IgD-negative memory B cell (primary cell): ENCODE data around the gene KANSL3. TPM values are rescaled to one million over a fixed set of nuclear protein-coding genes. Genes with fewer than 3 reads are reported as not detected.
"Not testable (repeated sequence)": the region's sequence is repeated elsewhere in the genome, so short reads cannot be mapped to it uniquely, and the experiment has no call there.

Source experiments
- H3K27ac Mint-ChIP-seq, 3 donors: one replicate each; pipeline ENCODE4 v1.8.0; 2020 to 2022; ENCODE audit warnings: mild to moderate bottlenecking in 3 of 3, mixed read lengths in 3 of 3, moderate library complexity in 1 of 3
- H3K27me3 Mint-ChIP-seq: one replicate; pipeline ENCODE4 v1.8.0; 2021; ENCODE audit warnings: mixed read lengths
- H3K36me3 Mint-ChIP-seq: one replicate; pipeline ENCODE4 v1.8.0; 2020; ENCODE audit warnings: mild to moderate bottlenecking, mixed read lengths
- H3K4me1 Mint-ChIP-seq, 3 donors: one replicate each; pipeline ENCODE4 v1.8.0; 2020 to 2022; ENCODE audit warnings: mixed read lengths in 3 of 3, mild to moderate bottlenecking in 1 of 3
- H3K4me3 Mint-ChIP-seq, 4 donors: one replicate each; pipeline ENCODE4 v1.8.0; 2020 to 2022; ENCODE audit warnings: mild to moderate bottlenecking in 4 of 4, mixed read lengths in 4 of 4, moderate library complexity in 3 of 4
- H3K9me3 Mint-ChIP-seq, 3 donors: one replicate each; pipeline ENCODE4 v1.8.0; 2020 to 2021; ENCODE audit warnings: mixed read lengths in 3 of 3, mild to moderate bottlenecking in 1 of 3
- polyA plus RNA-seq: library from polyadenylated mRNA; unstranded; fragments of 300-500 nt; fragmentation: Illumina TruSeq; gene quantifications from one replicate; pipeline ENCODE4 v1.2.3, GENCODE V29; 2021

KANSL3 gene
- polyA plus RNA-seq, 1 donor from 2014 or later, result 17.3 TPM

- Mint-ChIP-seq H3K9me3 (peaks cover 0 to 2% (median 0%) of the 10 kb centered on the region in 3 donors), H3K36me3 (no peaks in the 10 kb centered on the region), H3K4me3 (no peak overlapping the region), H3K4me1 (peaks cover 0 to 2% (median 0%) of the 10 kb centered on the region in 3 donors), H3K27ac (no peak overlapping the region), H3K27me3 (peaks cover 4% of the 10 kb centered on the region)
These were observed 26.3 kb upstream of the KANSL3 start for GRCh38 chr2:96664366-96664925.

DNA sequence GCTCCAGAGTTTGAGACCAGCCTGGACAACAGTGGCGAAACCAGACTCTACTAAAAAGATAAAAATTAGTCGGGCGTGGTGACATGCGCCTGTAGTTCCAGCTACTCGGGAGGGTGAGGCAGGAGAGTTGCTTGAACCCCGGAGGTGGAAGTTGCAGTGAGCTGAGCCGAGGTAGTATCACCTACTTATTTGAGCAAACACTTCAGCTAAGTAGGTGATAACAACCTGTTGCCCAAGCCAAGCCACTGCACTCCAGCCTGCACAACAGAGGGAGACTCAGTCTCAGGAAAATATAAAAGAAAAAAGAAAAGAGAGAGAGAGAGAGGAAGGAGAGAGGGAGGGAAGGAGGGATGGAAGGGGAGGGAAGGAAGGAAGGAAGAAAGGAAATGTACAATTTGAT, 25.7 kb upstream of the KANSL3 start:
- H3K9me3 Mint-ChIP-seq, result peaks cover 0 to 2% (median 0%) of the 10 kb centered on the region in 3 donors
- no peak overlapping the region for H3K4me3 Mint-ChIP-seq
- H3K27me3 Mint-ChIP-seq, result peaks cover 4% of the 10 kb centered on the region
- H3K4me1 Mint-ChIP-seq, result peaks cover 0 to 2% (median 0%) of the 10 kb centered on the region in 3 donors
- H3K27ac Mint-ChIP-seq, result no peak overlapping the region
- H3K36me3 Mint-ChIP-seq, result no peaks in the 10 kb centered on the region

DNA sequence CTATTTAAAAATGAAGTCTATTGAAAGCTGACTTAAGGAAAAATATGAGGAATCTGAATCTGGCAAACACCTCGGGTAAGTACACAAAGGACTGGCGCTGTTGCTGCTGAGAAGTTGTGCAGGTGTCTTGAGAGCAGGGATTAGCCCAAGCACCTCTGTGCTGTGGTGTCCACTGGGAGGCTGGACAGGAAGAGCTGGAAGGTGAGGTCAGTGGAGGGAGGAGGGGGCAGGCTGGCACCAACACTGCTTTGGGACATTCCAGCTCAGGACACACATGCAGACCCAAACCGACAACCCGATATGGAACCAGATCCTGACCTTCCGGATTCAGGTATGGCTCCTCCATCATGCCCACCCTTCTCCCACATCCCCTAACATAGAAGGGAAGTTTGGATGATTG, 25.1 kb upstream of the KANSL3 start:
- Mint-ChIP-seq H3K27me3 (peaks cover 4% of the 10 kb centered on the region), H3K4me3 (no peak overlapping the region), H3K36me3 (no peaks in the 10 kb centered on the region), H3K27ac (peak overlapping the region in 1 of 3 donors; percentile 20), H3K4me1 (peaks cover 0 to 4% (median 0%) of the 10 kb centered on the region in 3 donors), H3K9me3 (peaks cover 0 to 5% (median 0%) of the 10 kb centered on the region in 3 donors)

DNA sequence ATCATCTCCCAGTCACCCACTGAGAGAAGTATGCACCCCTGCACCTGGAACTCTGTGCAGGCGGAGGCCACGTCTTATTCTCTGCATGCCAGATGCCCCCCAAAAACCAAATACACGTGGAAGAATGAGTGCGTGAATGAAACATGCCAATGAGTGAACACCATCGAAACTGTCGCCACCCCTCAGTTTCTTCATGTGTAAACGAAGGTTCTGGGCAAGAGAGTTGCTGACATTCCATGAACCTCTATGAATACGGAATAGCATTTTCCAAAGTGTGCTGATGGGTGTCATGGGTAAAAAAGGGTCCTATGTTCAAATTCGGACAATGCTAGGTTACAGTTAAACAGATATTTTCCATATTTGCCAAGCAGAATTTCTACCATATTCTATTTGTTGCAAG, 24.2 kb upstream of the KANSL3 start:
- peaks cover 1 to 5% (median 3%) of the 10 kb centered on the region in 3 donors for H3K9me3 Mint-ChIP-seq
- peaks cover 4% of the 10 kb centered on the region for H3K27me3 Mint-ChIP-seq
- no peak overlapping the region for H3K27ac Mint-ChIP-seq
- H3K4me1 Mint-ChIP-seq, result peaks cover 0 to 4% (median 0%) of the 10 kb centered on the region in 3 donors
- peaks cover 4% of the 10 kb centered on the region for H3K36me3 Mint-ChIP-seq
- H3K4me3 Mint-ChIP-seq, result no peak overlapping the region

DNA sequence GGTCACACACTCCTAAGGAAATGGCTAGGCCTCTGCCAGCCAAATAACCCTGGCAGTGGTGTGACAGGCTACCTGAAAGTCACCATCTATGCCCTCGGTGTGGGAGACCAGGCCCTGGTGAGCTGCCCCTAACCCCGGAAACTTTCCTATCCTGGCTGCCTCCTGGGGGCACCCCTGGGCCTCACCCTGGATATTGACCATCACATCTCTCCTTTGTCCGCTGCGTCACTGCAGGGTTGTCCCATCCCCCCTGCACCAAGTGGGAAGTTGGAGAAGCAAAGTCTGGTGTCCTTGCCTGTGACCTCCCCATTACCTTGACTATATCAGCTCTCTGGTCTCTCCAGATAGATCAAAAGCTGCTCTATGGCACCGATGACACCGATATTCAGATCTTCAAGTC, 23.2 kb upstream of the KANSL3 start:
- Mint-ChIP-seq H3K9me3 (peaks cover 1 to 5% (median 3%) of the 10 kb centered on the region in 3 donors), H3K36me3 (peaks cover 4% of the 10 kb centered on the region), H3K27me3 (peaks cover 4% of the 10 kb centered on the region), H3K27ac (no peak overlapping the region), H3K4me3 (no peak overlapping the region), H3K4me1 (peaks cover 0 to 7% (median 3%) of the 10 kb centered on the region in 3 donors)

DNA sequence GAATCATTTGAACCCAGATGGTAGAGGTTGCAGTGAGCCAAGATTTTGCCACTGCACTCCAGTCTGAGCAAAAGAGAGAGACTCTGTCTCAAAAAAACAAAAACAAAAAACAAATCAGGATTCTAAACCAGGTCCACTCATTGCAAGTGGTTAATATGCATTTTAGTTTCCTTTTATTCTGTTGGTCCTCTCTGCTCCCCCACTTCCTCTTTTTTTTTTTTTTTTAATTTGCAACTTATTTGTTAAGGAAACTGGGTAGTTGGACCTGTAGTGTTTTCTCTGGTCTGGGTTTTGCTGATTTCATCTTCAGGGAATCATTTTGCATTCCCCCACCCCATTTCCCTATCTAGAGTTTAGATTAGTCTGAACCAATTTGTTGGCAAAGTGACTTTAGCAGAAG, 18.4 kb upstream of the KANSL3 start:
- H3K4me3 Mint-ChIP-seq, result peak overlapping the region in 1 of 4 donors; percentile 45
- peaks cover 4% of the 10 kb centered on the region for H3K36me3 Mint-ChIP-seq
- no peak overlapping the region for H3K27ac Mint-ChIP-seq
- peaks cover 0 to 7% (median 6%) of the 10 kb centered on the region in 3 donors for H3K4me1 Mint-ChIP-seq
- peaks cover 2% of the 10 kb centered on the region for H3K27me3 Mint-ChIP-seq
- peaks cover 1 to 3% (median 3%) of the 10 kb centered on the region in 3 donors for H3K9me3 Mint-ChIP-seq

DNA sequence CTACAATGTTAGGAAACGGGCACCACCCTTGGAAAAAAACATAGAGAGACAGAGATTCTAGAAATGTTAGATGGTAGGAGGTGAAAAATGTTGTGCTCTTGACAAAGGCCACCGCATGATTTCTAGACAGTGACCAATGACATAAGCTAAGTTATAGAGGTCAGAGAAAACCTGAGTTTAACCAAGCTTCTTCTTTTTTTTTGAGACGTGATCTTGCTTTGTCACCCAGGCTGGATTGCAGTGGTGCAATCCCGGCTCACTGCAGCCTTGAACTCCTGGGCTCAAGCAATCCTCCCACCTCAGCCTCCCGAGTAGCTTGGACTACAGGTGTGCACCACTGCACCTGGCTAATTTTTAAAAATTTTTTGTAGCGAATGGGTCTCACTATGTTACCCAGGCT, 17.4 kb upstream of the KANSL3 start:
- H3K4me1 Mint-ChIP-seq, result peaks cover 0 to 7% (median 6%) of the 10 kb centered on the region in 3 donors
- peaks cover 2% of the 10 kb centered on the region for H3K27me3 Mint-ChIP-seq
- H3K4me3 Mint-ChIP-seq, result no peak overlapping the region
- H3K27ac Mint-ChIP-seq, result no peak overlapping the region
- H3K36me3 Mint-ChIP-seq, result peaks cover 4% of the 10 kb centered on the region
- peaks cover 1 to 3% (median 3%) of the 10 kb centered on the region in 3 donors for H3K9me3 Mint-ChIP-seq

DNA sequence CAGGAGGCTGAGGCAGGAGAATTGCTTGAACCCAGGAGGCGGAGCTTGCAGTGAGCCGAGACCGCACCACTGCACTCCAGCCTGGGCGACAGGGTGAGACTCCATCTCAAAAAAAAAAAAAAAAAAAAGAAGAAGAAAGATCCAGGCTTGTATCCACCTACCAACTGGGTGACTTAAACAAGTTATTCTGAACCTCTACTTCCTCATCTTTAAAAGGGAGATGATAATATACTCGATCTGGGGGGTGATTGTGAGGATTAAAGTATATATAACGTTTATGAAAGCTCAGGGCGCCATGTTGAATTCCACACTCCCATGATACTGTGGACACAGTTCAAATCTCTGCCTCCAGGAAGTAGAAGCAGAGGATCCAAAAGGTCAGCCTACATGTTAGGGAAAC, 16.7 kb upstream of the KANSL3 start:
- not testable (repeated sequence) for H3K9me3 Mint-ChIP-seq, H3K36me3 Mint-ChIP-seq, H3K27me3 Mint-ChIP-seq, H3K4me3 Mint-ChIP-seq, H3K4me1 Mint-ChIP-seq
- peak overlapping the region in 1 of 3 donors; percentile 71 for H3K27ac Mint-ChIP-seq

GRCh38 chr2:96651793-96652192, 13.7 kb upstream of the KANSL3 start:
- H3K27ac Mint-ChIP-seq, result no peak overlapping the region
- peaks cover 2% of the 10 kb centered on the region for H3K27me3 Mint-ChIP-seq
- H3K36me3 Mint-ChIP-seq, result peaks cover 2% of the 10 kb centered on the region
- no peak overlapping the region for H3K4me3 Mint-ChIP-seq
- H3K4me1 Mint-ChIP-seq, result peaks cover 0 to 7% (median 3%) of the 10 kb centered on the region in 3 donors
- H3K9me3 Mint-ChIP-seq, result no peaks in the 10 kb centered on the region

GRCh38 chr2:96649342-96649741, 11.2 kb upstream of the KANSL3 start:
- Mint-ChIP-seq H3K4me3 (no peak overlapping the region), H3K36me3 (peaks cover 2% of the 10 kb centered on the region), H3K27me3 (peaks cover 2% of the 10 kb centered on the region), H3K9me3 (no peaks in the 10 kb centered on the region), H3K27ac (no peak overlapping the region), H3K4me1 (no peaks in the 10 kb centered on the region)

GRCh38 chr2:96648306-96648930, 10.3 kb upstream of the KANSL3 start:
- Mint-ChIP-seq H3K27me3 (no peaks in the 10 kb centered on the region), H3K4me1 (no peaks in the 10 kb centered on the region), H3K27ac (peak overlapping the region in 2 of 3 donors; percentile 35 to 44), H3K4me3 (no peak overlapping the region), H3K36me3 (peaks cover 2% of the 10 kb centered on the region), H3K9me3 (no peaks in the 10 kb centered on the region)

DNA sequence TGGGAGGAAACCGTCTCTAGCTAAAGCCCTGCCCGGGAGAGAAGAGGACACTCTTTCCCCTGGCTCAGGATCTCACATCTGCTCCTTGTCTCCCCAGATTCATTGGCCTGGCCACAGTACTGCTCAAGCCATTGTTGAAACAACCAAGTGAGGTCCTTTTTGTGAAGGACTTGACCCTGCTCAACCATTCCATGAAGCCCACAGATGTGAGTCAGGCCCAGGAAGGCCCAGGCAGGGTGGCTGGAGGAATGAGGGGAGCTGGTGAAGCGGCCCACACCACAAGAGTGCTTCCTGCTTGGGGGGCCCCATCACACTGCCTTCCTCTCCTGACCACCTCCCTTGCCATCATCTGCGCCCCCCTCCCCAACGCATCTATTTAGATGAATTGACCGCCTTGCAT, 9.6 kb upstream of the KANSL3 start:
- Mint-ChIP-seq H3K27me3 (no peaks in the 10 kb centered on the region), H3K27ac (peak overlapping the region in 2 of 3 donors; percentile 35 to 44), H3K4me3 (no peak overlapping the region), H3K36me3 (peaks cover 2% of the 10 kb centered on the region), H3K9me3 (no peaks in the 10 kb centered on the region), H3K4me1 (no peaks in the 10 kb centered on the region)

DNA sequence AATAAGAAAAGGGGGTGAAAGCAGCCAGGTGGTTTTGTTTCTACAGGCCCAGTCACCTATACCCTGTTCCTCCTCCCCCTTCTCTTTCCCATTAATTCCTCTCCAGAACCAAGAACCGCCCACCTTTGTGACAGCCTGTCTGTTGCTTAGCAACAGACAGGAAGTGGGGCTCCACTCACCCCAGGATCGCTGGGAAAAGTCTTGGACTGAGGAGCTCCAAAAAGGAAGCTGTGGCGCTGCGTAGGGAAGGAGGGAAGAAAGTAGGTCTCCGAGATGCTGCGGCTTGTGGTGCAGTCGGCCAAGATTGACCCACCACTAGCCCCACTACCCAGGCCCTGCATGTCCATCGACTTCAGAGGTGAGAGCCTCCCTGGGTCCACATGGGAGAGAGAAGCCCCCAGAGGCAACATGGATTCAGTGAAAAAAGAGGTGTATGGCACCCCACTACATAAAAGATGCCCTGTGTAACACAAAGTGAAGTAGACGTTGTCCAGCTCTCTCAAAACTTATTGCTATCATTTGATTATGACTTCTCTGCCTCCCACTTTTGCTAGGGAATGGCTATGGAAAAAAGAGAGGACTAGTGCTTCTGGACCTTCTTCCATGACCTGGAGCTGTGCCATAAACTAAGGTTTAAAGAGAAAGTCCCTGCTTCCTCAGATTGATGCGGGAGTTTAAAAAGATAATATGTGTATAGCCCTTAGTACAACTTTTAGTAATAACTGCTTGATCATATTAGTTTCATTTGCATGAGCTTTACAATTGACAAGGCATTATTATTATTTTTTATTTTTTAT, 4.7 kb upstream of the KANSL3 start, which contains the start of gene FER1L5:
TSS of gene FER1L5 (plus strand) at position 201 of the 797 bp plus-strand sequence. CDS start at position 274, 73 bp downstream.
- Mint-ChIP-seq H3K27ac (no peak within 1 kb of the TSS), H3K4me3 (peak within 1 kb of the TSS in 1 of 4 donors; percentile 22), H3K4me1 (peaks cover 0 to 10% (median 1%) of the 10 kb centered on the region in 3 donors), H3K9me3 (no peaks in the 10 kb centered on the region), H3K27me3 (no peaks in the 10 kb centered on the region), H3K36me3 (no peaks in the 10 kb centered on the region)

DNA sequence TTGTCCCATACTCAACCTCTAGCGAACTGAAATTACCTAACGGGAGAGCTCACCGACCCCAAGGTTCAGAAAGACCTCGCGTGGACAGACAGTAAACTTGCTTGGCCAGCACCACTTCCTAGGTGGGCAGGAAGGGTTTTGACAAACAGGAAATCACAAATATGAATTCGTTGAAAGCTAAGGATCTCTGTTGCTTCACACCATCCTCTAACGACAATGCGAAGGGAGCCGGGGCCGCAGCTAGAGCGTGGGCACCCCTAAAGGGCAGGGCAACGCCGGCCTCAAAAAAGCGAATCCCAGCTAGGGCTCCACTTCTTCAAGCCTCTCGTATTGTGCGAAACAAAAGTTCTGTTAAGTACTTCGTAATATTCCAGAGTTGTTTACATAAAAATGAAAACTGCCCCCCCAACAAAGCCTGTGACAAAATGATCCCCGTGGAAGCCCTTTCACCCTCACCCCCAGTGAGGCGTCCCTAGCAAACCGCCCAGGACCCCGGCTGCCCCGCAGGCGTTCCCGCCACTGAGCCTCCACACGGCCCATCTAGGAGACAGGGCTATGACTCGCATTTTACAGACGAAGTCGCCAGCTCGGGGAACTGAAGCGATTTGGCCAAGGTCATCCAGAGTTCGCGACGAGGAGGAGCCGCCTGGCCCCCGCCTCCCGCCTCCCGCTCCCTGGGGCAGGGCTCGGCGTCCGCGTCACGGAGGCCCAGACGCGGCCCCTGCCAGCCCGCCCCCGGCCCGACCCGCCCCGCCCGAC, 548 bp downstream of the KANSL3 start:
- Mint-ChIP-seq H3K4me1 (peaks cover 24 to 29% (median 26%) of the 10 kb centered on the region in 3 donors), H3K4me3 (peak overlapping the region; percentile 93 to 99 (median 96)), H3K27me3 (no peaks in the 10 kb centered on the region), H3K36me3 (no peaks in the 10 kb centered on the region), H3K9me3 (no peaks in the 10 kb centered on the region), H3K27ac (peak overlapping the region; percentile 91 to 94 (median 93))
